ENCODE data around the gene METAP1.

GRCh38 chr4:98976716-98977115, 18.8 kb upstream of the METAP1 start:
- TF ChIP-seq, protein P1, sequence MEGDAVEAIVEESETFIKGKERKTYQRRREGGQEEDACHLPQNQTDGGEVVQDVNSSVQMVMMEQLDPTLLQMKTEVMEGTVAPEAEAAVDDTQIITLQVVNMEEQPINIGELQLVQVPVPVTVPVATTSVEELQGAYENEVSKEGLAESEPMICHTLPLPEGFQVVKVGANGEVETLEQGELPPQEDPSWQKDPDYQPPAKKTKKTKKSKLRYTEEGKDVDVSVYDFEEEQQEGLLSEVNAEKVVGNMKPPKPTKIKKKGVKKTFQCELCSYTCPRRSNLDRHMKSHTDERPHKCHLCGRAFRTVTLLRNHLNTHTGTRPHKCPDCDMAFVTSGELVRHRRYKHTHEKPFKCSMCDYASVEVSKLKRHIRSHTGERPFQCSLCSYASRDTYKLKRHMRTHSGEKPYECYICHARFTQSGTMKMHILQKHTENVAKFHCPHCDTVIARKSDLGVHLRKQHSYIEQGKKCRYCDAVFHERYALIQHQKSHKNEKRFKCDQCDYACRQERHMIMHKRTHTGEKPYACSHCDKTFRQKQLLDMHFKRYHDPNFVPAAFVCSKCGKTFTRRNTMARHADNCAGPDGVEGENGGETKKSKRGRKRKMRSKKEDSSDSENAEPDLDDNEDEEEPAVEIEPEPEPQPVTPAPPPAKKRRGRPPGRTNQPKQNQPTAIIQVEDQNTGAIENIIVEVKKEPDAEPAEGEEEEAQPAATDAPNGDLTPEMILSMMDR (IDR thresholded peaks at IDR 0.05) = no peak
- TF ChIP-seq POLR2A (IDR thresholded peaks at IDR 0.05) = no peak

Data from heart left ventricle (tissue), 13 donors.